ENCODE data around the gene BCL2.
"Not testable (repeated sequence)": the region's sequence is repeated elsewhere in the genome, so short reads cannot be mapped to it uniquely, and the experiment has no call there.

Gene BCL2

DNA sequence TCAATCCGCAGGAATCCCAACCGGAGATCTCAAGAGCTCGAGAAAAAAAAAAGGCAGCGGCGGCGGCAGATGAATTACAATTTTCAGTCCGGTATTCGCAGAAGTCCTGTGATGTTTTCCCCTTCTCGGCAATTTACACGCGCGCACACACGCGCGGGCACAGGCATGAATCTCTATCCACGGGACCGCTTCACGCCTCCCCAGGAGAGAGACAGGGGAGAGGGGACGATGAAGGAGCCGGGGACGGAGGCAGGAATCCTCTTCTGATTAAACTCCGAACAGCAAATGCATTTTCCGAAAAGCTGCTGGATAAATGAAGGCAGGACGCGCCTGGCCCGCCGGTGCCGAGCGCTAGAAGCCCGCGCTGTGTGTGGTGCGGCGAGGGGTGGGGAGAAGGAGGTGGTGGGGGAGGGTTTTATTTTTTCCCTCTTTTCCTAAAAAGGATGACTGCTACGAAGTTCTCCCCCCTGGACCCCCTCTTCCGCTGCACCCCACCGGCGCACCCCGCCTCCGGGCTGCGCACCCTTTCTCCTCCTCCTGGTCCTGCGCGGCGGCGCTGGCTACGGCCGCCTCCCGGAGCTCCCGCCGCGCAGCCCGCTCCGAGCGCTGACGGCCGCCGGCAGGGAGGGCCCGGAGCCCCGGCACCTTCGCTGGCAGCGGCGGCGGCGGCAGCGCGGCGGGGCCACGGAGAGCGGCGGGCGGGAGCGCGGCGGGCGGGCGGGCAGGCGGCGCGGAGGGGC lies at the start of gene BCL2:
Gene BCL2, minus strand, starts transcription at position 387 of the 740 bp plus-strand sequence.
- DNase-seq (ENCODE audit: low spot score): no peak

DNA sequence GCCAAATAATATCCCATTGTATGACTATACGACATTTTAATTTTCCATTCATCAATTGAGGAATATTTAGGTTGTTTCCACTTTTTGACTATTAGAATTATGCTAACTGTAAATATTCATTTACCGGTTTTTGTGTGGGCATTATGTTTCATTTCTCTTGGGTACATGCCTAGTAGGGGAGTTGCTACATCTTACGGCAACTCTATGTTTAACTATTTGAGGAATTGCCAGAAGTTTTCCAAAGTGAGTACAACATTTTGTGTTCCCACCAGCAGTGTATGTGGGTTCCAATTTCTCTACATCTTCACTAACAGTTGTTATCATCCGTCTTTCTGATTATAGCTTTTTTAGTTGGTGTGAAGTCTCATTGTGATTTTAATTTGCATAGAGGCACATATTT lies 49.0 kb upstream of the BCL2 start:
- DNase-seq (ENCODE audit: low spot score): no peak

DNA sequence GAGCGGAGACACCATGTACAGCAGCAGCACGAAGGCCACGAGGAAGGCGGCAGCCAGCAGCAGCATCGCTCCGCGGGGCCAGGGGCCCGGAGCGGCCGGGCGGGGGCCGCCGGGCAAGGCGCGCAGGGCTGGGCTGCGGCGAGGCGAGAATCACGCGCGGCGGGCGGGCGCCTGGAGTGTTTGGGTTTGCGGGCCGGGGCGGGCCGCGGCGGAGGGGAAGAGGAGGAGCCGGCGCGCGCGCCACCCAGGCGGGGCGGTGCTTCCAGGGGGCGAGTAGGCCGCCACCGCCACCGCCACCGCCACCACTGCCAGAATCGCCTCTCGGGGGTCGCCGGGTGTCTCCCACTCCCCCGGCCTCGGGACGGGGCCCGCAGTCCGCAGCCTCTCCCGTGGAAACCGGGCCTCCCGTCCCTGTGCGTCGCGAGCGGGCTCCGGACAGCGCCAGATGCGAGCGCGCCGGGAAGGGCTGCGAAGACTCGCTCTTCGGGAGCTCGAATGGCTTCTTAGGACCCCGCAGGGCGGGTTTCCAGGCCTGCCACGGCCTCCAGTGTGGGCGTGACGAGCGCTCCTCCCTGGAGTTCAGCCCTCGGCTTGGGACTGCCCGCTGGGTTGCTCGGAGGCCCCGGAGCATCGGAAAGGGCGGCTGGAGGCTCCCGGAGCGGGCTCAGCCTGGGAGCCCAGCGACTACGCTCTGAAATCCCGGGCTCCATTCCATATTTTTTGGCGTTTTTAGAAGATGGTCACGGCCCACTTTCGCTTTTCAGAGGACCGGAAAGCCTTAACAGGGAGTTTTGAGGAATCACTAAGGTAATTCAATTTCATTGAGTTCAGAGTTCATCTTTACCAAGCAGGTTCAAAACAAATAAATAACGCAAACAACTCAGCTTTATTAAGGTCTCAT lies 47.7 kb upstream of the BCL2 start, which contains the start of gene KDSR:
Gene KDSR, minus strand, starts transcription at position 154 of the 901 bp plus-strand sequence. Its CDS starts 88 bp downstream, at position 66.
- peak; percentile 66 for DNase-seq (ENCODE audit: low spot score)

DNA sequence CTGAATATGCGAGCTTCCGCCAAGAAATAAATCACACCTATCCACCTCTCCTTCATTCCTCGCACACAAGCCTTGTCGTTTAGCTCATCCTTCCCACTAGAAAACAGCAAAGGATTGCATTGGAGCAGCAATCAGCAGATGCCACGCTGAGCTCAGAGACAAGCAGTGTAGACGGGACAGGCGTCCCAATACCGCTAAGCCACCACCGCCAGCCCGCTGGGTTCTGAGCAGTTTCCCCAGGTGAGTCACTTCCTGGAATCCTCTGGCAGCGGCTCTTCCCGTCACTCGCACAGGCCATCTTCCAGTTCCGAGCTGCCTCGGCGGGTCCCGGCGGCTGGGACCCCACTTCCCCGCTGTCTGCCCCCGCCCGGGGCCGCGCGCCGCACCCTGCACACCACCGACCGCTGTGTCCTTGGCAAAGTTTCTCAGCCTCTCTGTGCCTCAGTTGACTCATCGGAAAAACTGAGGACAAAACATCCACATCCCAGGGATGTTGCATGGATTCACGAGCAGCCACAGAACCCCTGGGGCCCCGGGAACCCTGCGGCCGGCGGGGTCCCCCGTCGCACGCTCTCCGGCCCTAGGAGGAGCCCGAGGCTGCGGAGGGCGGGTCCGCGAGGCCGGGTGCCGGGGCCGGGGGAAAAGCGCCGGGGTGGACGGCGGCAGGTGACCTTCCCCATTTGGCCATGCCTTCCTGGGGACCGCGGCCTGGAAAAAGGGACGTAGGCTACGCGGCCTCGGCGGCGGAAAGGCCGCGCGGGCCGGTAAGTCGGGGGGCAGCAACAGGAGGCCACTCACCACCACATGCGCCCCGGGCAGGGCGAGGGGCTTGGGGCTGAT lies 46.9 kb upstream of the BCL2 start:
- DNase-seq (ENCODE audit: low spot score): no peak

DNA sequence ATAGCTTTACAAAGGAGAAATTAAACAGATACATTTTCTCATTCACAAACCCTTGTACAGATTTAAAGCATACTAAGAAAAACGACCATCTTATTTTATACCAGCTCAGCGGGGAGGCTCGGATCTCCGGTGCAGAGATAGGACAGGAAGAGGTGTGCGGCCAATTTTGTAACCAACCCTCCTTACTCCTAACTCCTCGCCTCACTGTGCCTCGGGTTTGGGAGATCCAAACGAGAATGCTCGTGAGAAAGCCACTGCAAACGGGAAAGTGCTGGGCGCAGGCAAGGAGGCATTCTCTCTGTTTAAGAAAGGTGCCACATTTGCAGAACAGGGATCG lies 46.3 kb upstream of the BCL2 start:
- DNase-seq (ENCODE audit: low spot score): no peak

DNA sequence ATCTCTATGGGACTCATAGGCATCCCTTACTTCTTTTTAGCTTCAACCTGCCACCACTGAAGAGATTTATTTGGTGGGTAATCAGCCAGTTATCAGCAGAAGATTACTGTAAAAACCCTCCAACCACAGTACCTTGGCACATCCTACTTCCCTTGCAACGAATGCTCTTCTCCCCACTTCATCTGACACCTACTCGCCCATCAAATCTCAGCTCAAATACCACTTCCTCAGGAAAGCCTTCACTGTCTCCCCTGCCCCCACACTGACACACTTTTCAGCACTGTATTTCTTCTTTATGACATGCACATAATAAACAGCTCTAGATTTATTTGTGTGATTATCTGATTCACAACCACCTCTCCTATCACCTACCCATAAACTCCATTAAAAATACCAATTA lies 44.4 kb upstream of the BCL2 start:
- DNase-seq (ENCODE audit: low spot score): no peak

DNA sequence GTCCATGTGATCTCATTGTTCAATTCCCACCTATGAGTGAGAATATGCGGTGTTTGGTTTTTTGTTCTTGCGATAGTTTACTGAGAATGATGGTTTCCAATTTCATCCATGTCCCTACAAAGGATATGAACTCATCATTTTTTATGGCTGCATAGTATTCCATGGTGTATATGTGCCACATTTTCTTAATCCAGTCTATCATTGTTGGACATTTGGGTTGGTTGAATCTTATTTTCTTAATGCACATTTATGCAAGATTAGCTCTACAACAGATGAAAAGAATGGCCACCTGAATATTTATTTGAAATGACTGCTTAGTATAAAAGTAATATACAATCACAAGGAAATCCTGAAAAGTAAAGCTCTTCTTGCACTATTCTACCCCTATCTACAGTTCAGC lies 43.9 kb upstream of the BCL2 start:
- not testable (repeated sequence) for DNase-seq (ENCODE audit: low spot score)

DNA sequence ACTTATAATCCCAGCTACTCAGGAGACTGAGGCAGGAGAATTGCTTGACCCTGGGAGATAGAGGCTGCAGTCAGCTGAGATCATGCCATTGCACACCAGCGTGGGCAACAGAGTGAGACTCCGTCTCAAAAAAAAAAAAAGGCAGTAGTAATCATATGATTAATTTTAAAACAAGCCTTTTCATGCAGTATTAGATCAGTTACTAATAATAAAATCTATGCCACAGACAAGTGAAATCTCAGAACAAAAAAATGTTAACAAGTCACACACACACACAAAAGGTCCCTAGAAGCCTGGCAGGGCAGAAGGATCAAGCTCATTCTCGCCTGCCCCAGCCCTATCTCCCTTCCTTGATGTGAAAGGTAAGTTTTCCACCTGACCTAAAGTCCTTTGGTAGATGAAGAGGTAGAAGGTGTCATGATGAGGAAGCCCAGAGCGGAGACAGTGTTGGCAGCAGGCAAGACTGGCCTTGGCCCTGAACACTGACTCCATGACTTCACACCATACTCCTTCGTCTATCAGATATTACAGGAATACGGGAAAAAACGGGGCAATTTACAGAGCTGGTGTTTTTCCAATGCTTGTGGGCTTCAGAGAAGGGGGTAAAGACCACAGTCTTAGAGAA lies 36.8 kb upstream of the BCL2 start:
- no peak for DNase-seq (ENCODE audit: low spot score)

DNA sequence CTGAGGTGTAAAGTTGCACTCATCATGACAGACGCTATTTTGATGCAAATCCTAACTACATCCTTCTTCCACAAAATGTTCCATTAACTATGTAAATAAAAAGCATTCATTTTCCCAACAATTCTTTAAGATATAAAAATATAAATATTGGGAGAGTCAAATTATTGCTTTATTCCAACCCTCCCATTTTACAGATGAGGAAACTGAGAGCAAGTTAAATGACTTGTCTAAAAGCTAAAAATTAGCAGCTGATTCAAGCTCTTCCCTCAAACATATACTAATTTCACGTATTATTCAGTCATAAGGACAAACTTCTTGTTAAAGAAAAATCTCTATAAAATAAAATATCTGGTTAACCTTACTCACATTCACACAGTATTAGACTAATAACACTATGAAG lies 30.7 kb upstream of the BCL2 start:
- DNase-seq (ENCODE audit: low spot score): no peak

DNA sequence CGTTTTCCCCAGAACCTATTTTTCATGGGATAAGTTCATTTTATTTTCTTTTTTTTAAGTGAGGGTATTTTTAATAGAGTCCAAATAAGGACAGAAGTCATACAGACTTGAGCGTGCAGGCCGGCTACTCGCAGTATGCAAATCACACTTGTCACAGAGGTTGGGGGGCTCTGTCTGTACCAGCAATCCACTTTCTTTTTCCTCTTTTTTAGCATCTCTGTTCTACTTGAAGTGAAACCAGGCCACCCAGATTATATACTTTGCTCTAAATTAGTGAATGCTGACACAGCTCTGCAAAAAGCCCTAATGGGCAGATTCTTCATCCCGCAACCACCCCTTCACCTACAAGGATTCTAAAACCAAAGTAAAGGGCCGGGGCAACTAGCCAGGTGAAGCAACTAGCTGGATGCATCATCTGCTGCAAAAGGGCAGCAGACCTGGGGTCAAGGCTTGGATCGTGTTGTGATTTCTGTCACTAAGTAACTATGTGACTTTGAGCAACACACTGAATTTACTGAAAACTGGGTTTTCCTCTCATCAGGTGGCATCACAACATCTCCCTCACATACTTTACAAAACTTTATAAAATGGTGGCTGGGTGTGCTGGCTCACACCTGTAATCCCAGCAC lies 29.1 kb upstream of the BCL2 start:
- DNase-seq (ENCODE audit: low spot score): no peak

DNA sequence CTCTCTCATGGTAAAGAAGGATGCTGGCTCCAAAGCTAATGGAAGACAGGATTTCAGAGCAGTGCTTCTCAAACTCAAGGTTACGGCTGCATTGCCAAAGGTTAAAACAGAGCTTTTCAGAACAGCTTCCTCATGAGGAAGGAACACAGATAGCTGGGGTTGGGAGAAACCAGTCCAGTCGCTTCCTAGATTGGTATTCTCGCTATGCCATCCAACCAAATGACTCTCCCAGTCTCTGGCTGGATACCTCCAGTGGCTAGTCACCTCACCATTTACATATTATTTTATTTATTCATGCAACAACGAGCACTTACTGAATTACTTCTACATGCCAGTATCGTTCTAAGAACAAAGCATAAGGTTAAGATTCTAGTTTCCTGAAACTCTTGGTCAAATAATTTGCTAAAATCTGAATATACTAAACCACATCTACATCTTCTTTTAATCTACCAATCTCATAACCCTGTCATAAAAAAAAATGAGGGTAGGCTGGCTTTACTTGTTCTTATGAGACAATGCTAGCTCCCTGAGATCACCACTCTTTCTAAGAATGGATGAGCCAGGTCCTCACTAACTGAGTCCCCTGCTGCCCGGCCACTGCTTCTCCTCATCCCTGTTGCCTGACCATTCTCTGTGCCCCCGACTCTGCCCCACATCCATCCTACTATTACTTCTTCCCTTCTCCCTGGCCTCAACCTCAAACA lies 27.1 kb upstream of the BCL2 start:
- DNase-seq (ENCODE audit: low spot score): no peak

DNA sequence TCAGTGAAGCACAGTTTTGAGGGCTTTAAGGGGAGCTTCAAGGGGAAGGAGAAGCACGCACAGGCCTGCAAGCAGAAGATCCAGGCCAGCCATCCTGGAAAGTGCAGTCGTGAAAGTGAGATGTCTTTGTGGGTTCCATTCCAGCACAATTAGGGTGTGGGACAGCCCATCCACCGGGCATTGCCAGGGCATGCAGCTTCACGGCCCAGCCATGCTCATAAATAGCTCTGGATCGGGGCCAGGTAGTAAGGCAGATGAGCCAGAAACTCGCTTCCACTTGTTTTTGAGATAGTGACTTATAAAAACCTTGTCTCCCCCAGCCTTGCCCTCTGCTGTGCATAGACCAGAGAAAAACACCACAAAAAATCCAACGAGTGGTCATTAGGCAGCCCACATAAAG lies 26.5 kb upstream of the BCL2 start:
- DNase-seq (ENCODE audit: low spot score): no peak

DNA sequence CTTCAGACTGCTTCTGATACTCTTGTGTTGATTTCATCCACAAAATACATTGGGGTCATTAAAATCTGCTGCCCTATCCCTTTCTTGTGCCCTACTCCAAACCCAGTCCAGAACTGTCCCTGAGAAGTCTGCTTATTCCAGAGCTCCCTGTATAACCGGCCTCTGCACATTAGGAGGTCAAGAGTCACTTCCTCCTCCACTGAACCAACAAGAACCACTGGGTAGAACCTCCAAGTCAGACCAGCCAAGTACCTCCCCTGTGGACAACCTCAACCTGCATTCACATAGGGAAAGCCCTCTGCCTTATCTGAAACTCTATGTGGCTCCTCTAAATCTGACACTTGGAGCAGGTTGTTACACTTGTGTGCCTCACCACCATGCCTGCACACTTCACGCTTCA lies 25.3 kb upstream of the BCL2 start:
- no peak for DNase-seq (ENCODE audit: low spot score)

DNA sequence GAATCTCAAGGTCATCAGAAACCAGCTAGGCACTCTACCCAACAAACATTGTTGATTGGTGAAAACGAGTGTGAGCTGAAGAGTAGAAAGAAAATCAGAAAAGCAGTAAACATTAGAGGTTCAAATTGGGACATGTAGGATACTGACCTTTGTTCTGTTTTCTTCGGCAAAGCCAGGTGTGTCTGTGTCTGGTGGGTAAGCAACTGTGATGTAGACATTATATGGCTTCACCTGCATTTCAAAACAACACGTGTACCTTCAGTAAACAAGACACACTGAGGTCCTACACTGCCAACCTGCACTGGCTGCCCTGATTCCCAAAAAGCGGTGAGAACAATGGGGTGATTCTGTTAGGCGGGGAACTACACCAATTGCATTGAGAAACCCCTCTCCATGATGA lies 24.7 kb upstream of the BCL2 start:
- no peak for DNase-seq (ENCODE audit: low spot score)

DNA sequence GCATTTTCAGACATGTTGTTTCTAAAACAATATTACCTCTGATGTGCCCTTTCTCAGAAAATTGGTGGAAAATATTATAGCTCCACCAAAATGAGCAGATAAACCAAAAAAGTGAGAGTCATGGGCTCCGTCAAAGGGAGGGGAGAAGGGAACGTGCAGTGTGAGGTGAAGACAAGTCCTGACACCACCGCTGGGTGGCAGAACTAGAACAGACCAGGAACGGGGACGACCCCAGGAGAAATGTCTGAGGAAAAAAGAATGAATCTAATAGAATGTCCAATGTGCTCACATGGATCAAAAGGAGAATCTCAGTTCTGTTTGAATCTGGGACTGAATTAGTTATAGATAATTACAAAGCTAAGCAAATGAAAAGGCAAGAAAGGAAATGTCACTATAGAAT lies 22.6 kb upstream of the BCL2 start:
- DNase-seq (ENCODE audit: low spot score): peak; percentile 30

DNA sequence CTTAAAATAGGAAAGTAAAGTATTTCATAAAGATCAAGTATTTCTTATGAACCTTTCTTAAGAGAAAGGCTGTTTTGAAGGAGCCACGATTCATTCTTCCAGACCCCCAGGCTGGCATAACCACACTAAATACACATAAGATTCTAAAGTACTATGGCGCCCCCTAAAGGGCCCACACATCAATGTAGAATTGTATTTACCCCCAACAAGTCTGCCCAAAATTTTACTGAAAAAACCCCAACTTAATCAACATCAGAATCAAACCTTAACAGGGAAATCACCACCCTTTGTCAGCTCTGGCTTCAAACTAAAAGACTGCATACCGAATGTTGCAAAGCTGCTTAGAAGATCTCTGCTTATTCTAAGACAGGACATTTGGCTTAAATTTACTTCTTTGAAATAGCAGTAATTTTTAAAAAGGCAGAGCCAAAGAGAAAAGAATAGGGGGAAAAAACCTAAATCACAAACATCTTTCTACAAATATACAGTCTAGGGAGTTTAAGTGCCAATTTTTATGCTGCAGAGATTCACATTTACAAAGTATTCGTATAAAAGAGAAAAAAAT lies 20.4 kb upstream of the BCL2 start:
- DNase-seq (ENCODE audit: low spot score): peak; percentile 39

DNA sequence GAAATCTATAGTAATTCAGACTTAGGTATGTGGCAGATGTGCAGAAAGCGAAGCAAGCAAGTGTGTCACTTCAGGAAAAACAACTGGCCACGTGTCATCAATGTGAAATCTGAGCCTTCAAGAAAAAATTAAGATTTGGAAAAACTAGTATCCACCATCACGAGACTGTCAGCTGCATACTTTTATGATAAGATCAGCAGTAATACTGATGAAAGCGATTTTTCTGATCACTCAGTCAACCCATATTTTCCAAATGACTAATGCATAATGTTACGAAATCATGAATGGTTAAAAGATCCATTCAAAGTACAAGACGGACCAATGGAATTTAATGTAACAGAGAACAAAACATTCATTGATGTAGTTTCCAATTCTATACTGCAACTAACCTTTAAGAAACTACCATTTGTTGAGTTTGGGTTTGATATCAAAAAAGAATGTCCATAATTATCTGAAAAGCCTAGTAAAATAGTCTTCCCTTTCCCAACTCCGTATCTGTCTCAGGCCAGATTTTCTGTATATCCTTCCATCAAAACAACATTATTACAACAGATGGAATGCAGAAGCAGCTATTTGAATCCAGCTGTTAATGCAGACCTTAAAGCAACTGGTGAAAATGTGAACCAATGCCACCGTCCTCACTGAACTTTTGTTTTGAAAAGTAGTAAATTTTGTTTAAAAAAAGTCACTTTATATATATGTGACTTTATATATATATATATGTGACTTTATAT lies 17.0 kb upstream of the BCL2 start:
- DNase-seq (ENCODE audit: low spot score): no peak

DNA sequence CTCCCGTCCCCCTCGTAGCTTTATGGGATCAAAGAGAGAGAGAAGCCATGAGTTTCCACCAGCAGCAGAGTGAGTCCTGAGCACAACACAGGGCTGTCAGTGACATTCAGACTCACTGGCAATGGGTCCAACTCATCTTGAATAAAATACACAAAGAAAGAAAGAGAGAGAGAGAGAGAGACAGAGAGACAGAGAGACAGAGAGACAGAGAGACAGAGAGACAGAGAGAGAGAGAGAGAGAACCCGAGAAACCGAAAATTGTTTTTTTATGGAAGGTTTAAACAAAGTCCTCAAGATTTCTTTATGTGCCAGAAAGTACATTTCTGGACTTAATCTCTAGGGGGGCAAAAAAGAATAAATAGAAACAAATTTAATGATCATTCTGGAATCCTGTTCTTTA lies 11.5 kb upstream of the BCL2 start:
- no peak for DNase-seq (ENCODE audit: low spot score)

DNA sequence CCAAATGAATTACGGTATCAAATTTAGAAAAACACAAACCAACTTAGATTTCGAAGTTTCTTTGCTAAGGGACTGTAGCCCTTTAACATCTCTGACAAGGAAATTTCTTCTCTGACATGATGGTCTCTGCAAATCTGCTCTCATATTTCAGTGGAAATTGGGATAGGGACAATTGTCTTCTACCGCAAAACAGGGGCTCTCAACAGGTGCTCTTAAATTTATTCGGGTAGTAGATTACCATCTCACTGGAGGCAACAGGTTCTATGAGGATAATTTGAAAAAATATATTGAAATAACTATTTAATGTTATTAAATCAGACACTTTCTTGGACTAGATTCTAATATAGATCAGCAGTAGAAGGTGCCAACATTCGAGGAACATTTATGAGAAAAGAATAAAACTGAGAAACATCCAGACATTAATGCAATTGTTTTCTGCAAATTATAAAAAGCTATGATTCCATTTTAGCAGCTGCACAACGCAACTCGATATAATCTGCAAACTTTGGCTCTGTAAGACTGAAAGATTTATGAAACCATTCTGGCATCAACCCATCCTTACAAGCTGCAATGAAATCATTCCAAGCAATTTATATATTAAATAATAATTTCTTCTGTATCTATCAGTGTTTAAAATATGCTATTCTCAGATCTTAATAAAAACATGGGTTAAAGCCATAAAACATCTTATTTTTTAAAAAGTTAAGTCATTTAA lies 10.0 kb upstream of the BCL2 start:
- DNase-seq (ENCODE audit: low spot score): no peak
